Astrocyte of the cerebellum (primary cell): ENCODE measurements around the gene UBE4B.
"Not testable (repeated sequence)": the region's sequence is repeated elsewhere in the genome, so short reads cannot be mapped to it uniquely, and the experiment has no call there.

ENCODE experiments used
- DNase-seq: peaks from one replicate; pipeline ENCODE4 v3.0.0-alpha.2; 2011; ENCODE audit warnings: low read depth
- H3K4me3 ChIP-seq: 2 replicates; pipeline ENCODE4 v1.5.1; 2011; ENCODE audit warnings: mild to moderate bottlenecking, low read depth, low read length, moderate library complexity
- CTCF ChIP-seq: IDR thresholded peaks from 2 replicates; pipeline ENCODE4 v1.5.1; 2012; ENCODE audit warnings: low read length, low read depth, moderate library complexity, mild to moderate bottlenecking; ENCODE audit errors: missing control alignments
- in situ Hi-C: cut with HindIII; loops from 2 replicates; pipeline ENCODE4 v1.10.0; 2017; ENCODE audit warnings: low sequenced_read_pairs

The UBE4B gene

GRCh38 chr1:10065760-10066159 lies 33.0 kb downstream of the UBE4B start:
- in situ Hi-C loops, result no loop called here
- no peak for TF ChIP-seq CTCF
- no peak overlapping the region for H3K4me3 ChIP-seq
- no peak for DNase-seq

- TF ChIP-seq CTCF, result no peak
- no peak overlapping the region for H3K4me3 ChIP-seq
- DNase-seq, result no peak
- in situ Hi-C loops, result no loop called here
These were observed 36.0 kb downstream of the UBE4B start for GRCh38 chr1:10068605-10069294.

- no peak for TF ChIP-seq CTCF
- DNase-seq, result no peak
- H3K4me3 ChIP-seq, result no peak overlapping the region
- in situ Hi-C loops, result no loop called here
These were observed 37.4 kb downstream of the UBE4B start for GRCh38 chr1:10070206-10070605.

GRCh38 chr1:10071640-10072039 lies 38.9 kb downstream of the UBE4B start:
- H3K4me3 ChIP-seq, result no peak overlapping the region
- in situ Hi-C loops, result no loop called here
- TF ChIP-seq CTCF, result no peak
- no peak for DNase-seq

GRCh38 chr1:10073371-10073770 lies 40.6 kb downstream of the UBE4B start:
- in situ Hi-C loops, DNase-seq: not testable (repeated sequence)

GRCh38 chr1:10074059-10074851 lies 41.5 kb downstream of the UBE4B start:
- DNase-seq, result peak; percentile 96
- in situ Hi-C loops, result no loop called here
- no peak for TF ChIP-seq CTCF
- H3K4me3 ChIP-seq, result no peak overlapping the region

More at GRCh38 chr1:10073371-10073770, 40.6 kb downstream of the UBE4B start:
- not testable (repeated sequence) for H3K4me3 ChIP-seq
